Measurements from ENCODE around the gene DIP2B.
"Not testable (repeated sequence)": the region's sequence is repeated elsewhere in the genome, so short reads cannot be mapped to it uniquely, and the experiment has no call there.

The DIP2B gene

DNA sequence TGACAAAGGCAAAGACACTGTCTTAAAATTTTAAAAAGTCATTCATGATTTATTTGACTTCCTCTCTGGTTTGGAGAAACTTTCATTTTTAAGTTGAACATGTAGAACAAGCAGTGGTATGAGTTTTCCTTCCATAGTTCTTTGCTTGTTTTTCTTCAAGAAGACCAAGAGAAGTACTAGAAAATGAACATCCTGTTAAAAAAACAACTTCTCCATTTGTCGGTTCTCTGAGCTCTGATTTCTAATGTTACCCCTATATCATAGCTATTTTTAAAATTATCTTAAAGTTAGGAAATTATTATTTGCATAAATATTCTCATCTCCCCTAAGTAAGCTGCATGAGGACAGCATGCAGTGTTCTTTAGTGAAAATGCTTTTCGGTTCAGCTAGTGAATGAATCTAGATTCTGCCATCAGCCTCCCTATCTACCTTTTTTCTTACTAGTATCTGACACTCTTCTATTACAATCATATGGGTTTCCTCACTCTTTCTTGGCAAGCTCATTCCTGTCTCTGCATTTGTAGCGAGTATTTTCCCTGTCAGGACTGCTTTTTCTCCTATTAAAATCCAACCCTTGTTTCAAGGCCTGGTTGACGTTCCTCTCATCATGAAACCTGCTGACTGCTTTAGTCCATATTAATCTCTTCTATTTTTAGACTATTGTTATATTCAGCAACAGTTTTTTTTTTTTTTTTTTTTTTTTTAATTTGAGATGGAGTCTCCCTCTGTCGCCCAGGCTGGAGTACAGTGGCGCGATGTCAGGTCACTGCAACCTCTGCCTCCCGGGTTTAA, 15.8 kb downstream of the DIP2B start:
- no peak for DNase-seq (ENCODE audit: low spot score)

DNA sequence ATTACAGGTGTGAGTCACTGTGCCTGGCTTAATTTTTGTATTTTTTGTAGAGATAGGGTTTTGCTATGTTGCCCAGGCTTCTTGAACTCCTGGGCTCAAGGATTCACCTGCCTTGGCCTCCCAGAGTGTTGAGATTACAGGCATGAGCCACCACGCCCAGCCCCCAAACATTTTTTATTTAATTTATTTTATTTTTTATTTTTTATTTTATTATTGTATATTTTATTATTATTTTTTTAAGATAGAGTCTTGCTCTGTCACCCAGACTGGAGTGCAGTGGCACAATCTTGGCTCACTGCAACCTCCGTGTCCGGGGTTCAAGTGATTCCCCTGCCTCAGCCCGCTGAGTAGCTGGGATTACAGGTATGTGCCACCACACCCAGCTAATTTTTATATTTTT, 17.0 kb downstream of the DIP2B start:
- not testable (repeated sequence) for DNase-seq (ENCODE audit: low spot score)

GRCh38 chr12:50523772-50524171, 19.0 kb downstream of the DIP2B start:
- no peak for DNase-seq (ENCODE audit: low spot score)

GRCh38 chr12:50524621-50525020, 19.8 kb downstream of the DIP2B start:
- no peak for DNase-seq (ENCODE audit: low spot score)

DNA sequence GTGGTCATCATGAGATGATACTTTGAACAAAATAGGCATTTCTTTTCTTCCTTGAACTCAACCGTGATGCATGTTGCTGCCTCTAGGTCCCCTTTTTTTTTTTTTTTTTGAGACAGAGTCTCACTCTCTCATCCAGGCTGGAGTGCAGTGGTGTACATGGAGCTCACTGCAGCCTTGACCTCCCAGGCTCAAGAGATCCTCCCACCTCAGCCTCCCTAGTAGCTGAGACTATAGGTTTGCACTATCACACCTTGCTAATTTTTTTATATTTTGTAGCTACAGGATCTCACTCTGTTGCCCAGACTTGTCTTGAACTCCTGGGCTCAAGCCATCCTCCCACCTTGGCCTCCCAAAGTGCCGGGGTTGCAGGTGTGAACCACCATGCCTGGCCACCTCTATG, 20.6 kb downstream of the DIP2B start:
- no peak for DNase-seq (ENCODE audit: low spot score)

- no peak for DNase-seq (ENCODE audit: low spot score)
These were observed 22.6 kb downstream of the DIP2B start for GRCh38 chr12:50527359-50527726.

GRCh38 chr12:50528800-50529199, 24.0 kb downstream of the DIP2B start:
- no peak for DNase-seq (ENCODE audit: low spot score)

GRCh38 chr12:50529345-50529744, 24.6 kb downstream of the DIP2B start:
- no peak for DNase-seq (ENCODE audit: low spot score)

GRCh38 chr12:50530532-50530931, 25.7 kb downstream of the DIP2B start:
- no peak for DNase-seq (ENCODE audit: low spot score)

GRCh38 chr12:50533203-50533584, 28.4 kb downstream of the DIP2B start:
- no peak for DNase-seq (ENCODE audit: low spot score)

DNA sequence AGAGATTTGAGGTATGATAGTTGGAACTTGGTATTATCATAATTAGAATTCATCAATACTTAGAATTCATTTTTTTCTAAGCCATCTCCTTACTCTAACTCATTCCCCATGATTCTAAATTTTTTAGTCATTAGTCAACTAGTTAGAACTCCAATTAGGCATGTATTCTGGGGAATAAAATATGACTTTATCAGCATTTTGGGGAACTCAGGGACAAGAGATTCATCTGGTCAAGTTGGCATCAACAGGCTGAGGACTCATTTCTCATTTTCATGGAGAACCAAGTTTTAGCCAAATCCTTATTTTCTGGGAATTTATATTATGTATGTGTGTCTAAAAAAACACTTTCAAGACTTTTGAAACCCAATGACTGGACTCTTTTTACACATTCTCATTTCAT, 29.2 kb downstream of the DIP2B start:
- DNase-seq (ENCODE audit: low spot score), result no peak

DNA sequence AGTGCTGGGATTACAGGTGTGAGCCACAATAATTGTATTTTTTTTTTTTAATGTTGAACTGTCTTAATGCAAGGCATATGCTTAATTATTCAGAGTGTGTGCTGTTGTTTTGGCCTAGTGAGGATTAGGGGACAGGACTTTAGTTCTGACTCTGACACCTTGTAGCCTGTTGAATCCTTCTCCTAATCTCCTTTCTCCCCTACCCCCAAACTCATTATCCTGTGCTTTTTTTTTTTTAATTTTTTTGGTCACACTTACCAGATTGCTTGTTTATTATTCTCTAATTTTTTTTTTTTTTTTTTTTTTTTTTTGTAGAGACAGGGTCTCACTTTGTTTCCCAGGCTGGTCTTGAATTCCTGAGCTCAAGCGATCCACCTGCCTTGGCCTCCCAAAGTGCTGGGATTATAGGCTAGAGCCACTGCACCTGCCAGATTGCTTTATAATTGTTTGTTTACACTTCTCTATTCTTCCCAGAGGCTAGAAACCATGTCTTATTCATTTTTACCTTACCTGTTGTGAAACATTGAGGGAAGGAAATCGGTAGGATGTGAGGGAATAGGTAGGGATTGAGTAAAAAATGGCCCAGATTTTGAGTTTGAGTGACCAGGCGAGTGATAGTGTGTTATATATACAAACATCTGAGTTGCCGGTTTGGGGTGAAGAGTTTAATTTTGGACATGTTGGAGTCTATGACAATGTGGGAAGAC, 32.2 kb downstream of the DIP2B start:
- DNase-seq (ENCODE audit: low spot score), result no peak

- no peak for DNase-seq (ENCODE audit: low spot score)
These were observed 32.7 kb downstream of the DIP2B start for GRCh38 chr12:50537538-50537919.

DNA sequence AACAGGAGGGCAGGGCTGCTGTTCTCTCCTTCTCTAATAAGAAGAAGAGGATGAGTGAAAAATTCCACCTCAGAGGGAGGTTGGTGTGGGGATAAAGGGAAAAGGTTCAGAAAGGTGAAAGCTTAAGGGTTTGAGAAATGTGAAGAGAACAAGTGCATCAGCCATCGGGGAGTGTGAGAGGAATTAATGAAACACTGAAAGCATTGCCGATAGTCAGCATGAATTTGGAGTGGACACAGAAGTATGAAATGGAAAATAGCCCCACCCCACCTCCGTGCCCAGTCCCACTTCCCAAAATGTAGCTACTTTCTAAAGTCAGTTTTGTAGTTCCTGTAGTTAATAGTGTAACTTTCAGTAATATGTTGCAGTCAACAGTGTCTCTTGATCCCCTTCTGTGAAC, 33.4 kb downstream of the DIP2B start:
- DNase-seq (ENCODE audit: low spot score), result no peak

GRCh38 chr12:50541139-50541538, 36.4 kb downstream of the DIP2B start:
- DNase-seq (ENCODE audit: low spot score), result no peak

- DNase-seq (ENCODE audit: low spot score), result peak; percentile 40
These were observed 37.7 kb downstream of the DIP2B start for GRCh38 chr12:50542448-50542847.

- DNase-seq (ENCODE audit: low spot score), result not testable (repeated sequence)
These were observed 38.4 kb downstream of the DIP2B start for GRCh38 chr12:50543188-50543587.

GRCh38 chr12:50545213-50545612, 40.4 kb downstream of the DIP2B start:
- no peak for DNase-seq (ENCODE audit: low spot score)

DNA sequence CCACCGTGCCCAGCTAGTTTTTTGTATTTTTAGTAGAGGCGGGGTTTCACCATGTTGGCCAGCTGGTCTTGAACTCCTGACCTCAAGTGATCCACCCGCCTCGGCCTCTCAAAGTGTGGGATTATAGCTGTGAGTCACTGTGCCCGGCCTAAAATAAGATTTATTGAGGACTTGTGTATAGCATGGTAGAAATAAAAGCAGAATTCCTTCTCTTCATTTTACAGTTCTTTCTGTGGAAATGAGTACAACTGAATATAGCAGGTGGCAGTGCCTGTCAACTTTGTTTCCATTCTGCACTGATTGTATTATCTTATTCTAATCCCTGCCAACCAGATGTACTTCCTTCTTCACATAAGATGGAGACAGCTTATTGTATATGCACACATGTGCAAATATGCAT, 41.0 kb downstream of the DIP2B start:
- no peak for DNase-seq (ENCODE audit: low spot score)

DNA sequence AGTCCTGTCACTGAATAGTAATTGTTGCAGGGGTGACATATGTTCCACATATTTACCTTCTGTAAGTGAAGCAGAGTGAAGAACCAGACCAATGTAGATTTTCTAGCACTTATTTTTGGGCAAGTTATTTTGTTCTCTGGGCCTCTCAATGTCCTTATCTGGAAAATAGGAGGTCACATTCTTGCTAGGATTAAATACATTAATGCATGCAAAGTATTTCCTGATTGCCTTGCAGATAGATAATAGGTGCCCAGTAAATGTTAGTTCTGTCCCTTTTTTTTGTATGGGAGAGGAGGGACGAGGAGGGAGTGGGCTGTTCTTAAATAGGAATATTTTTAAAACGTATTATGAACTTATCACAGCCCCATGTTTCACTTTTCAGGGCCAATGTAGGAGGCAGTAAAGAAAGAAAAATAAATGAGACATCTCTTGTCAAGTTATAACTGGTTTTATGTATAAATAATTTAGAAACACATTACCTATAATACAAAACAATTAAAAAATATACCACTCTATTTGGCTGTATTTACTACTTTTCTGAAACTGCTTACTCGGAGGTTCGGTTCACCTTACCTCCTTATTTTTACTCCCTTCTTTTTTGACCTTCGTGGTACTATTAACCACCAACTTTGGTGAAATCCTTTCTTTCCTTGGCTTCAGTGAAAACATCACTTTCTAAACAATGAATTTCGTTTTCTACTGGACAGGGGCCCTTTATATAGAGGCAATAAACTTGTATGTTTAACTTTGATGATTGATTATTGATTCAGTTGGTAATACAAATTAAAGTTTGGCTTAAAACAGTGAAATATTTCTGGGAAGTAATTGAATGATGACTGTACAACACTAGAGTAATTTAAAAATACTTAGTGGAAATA, 41.9 kb downstream of the DIP2B start:
- DNase-seq (ENCODE audit: low spot score), result no peak

DNA sequence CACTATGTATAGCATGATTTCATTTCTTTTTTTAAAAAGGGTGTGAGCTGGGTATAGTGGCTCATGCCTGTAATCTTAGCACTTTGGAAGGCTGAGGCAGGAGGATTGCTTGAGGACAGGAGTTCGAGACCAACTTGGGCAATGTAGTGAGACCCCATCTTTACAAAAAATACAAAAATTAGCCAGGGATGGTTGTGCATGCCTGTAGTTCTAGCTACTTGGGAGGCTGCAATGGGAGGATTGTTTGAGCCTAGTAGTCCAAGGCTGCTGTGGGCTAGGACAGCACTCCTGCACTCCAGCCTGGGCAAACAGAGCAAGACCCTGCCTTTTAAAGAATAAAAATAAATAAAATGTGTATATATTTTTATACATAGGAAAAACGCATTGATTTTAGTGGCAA, 43.0 kb downstream of the DIP2B start:
- no peak for DNase-seq (ENCODE audit: low spot score)

- no peak for DNase-seq (ENCODE audit: low spot score)
These were observed 45.1 kb downstream of the DIP2B start for GRCh38 chr12:50549885-50550284.

All from COLO829 (cell line).